ENCODE measurements around the gene DUSP1. TPM values are rescaled to one million over a fixed set of nuclear protein-coding genes. Genes with fewer than 3 reads are reported as not detected.

Gene DUSP1
- polyA plus RNA-seq, 1 experiment, result 432 TPM

GRCh38 chr5:172730981-172731679 lies 39.9 kb downstream of the DUSP1 start:
- DNase-seq (ENCODE audit: low read depth), result no peak
- ChIA-PET CTCF (interaction anchor here (0.9 kb wide), 1 partner anchor 35 kb away, joined by 3 read pairs; no protein-coding TSS in a partner anchor), POLR2A (no interaction called here)
- Histone ChIP-seq H3K27me3 (ENCODE audit: control insufficient read depth, insufficient read depth, low read length) (no peaks in the 10 kb centered on the region), H3K36me3 (ENCODE audit: control insufficient read depth, insufficient read depth, low read length) (no peaks in the 10 kb centered on the region), H3K4me3 (ENCODE audit: low read depth, low read length) (no peak overlapping the region)
- no peak for TF ChIP-seq CTCF (IDR thresholded peaks at IDR 0.05; ENCODE audit: insufficient read depth, low read depth, low read length)

- no peak for TF ChIP-seq CTCF (IDR thresholded peaks at IDR 0.05; ENCODE audit: insufficient read depth, low read depth, low read length)
- POLR2A ChIA-PET, result no interaction called here
- no peaks in the 10 kb centered on the region for H3K36me3 ChIP-seq (ENCODE audit: control insufficient read depth, insufficient read depth, low read length)
- H3K27me3 ChIP-seq (ENCODE audit: control insufficient read depth, insufficient read depth, low read length), result no peaks in the 10 kb centered on the region
- DNase-seq (ENCODE audit: low read depth), result no peak
- CTCF ChIA-PET, result interaction anchor here (2.2 kb wide), 1 partner anchor 15 kb away, joined by 9 read pairs; no protein-coding TSS in a partner anchor
- H3K4me3 ChIP-seq (ENCODE audit: low read depth, low read length), result no peak overlapping the region
Observed at GRCh38 chr5:172730222-172730621, 40.8 kb downstream of the DUSP1 start.

- no peak for TF ChIP-seq CTCF (IDR thresholded peaks at IDR 0.05; ENCODE audit: insufficient read depth, low read depth, low read length)
- no peaks in the 10 kb centered on the region for H3K36me3 ChIP-seq (ENCODE audit: control insufficient read depth, insufficient read depth, low read length)
- ChIA-PET POLR2A (no interaction called here), CTCF (interaction anchor here (2.2 kb wide), 1 partner anchor 15 kb away, joined by 9 read pairs; no protein-coding TSS in a partner anchor)
- no peak overlapping the region for H3K4me3 ChIP-seq (ENCODE audit: low read depth, low read length)
- no peaks in the 10 kb centered on the region for H3K27me3 ChIP-seq (ENCODE audit: control insufficient read depth, insufficient read depth, low read length)
- no peak for DNase-seq (ENCODE audit: low read depth)
Observed at GRCh38 chr5:172729588-172729987, 41.4 kb downstream of the DUSP1 start.

- H3K36me3 ChIP-seq (ENCODE audit: control insufficient read depth, insufficient read depth, low read length), result no peaks in the 10 kb centered on the region
- ChIA-PET POLR2A (no interaction called here), CTCF (interaction anchor here (0.6 to 2.2 kb wide), 2 partner anchors 12 to 14 kb away, joined by 3 to 9 read pairs; no protein-coding TSS in a partner anchor)
- H3K4me3 ChIP-seq (ENCODE audit: low read depth, low read length), result no peak overlapping the region
- DNase-seq (ENCODE audit: low read depth), result no peak
- no peak for TF ChIP-seq CTCF (IDR thresholded peaks at IDR 0.05; ENCODE audit: insufficient read depth, low read depth, low read length)
- no peaks in the 10 kb centered on the region for H3K27me3 ChIP-seq (ENCODE audit: control insufficient read depth, insufficient read depth, low read length)
Observed at GRCh38 chr5:172728481-172729241, 42.3 kb downstream of the DUSP1 start.

GRCh38 chr5:172727551-172727950 lies 43.4 kb downstream of the DUSP1 start:
- POLR2A ChIA-PET, result no interaction called here
- no peaks in the 10 kb centered on the region for H3K27me3 ChIP-seq (ENCODE audit: control insufficient read depth, insufficient read depth, low read length)
- no peak for TF ChIP-seq CTCF (IDR thresholded peaks at IDR 0.05; ENCODE audit: insufficient read depth, low read depth, low read length)
- H3K4me3 ChIP-seq (ENCODE audit: low read depth, low read length), result no peak overlapping the region
- no peaks in the 10 kb centered on the region for H3K36me3 ChIP-seq (ENCODE audit: control insufficient read depth, insufficient read depth, low read length)
- CTCF ChIA-PET, result interaction anchor here (1.0 to 1.9 kb wide), 3 partner anchors 11 to 14 kb away, joined by 5 to 7 read pairs (median 5); no protein-coding TSS in a partner anchor
- DNase-seq (ENCODE audit: low read depth), result no peak
